Gastroesophageal sphincter (tissue), 4 donors: ENCODE data around the gene CORO1A. TPM values are rescaled to one million over a fixed set of nuclear protein-coding genes. Genes with fewer than 3 reads are reported as not detected.

Experiments used
- ATAC-seq: fragments of 150-250 bp; one replicate; pipeline ENCODE4 v1.9.1; 2016; ENCODE audit warnings: mild to moderate bottlenecking, moderate library complexity
- H3K27ac ChIP-seq, 4 donors: fragments of 200-600 bp; sonication (generic) in 3 of 4; 1 replicate in 3 of 4; 2 replicates in 1 of 4; pipeline ENCODE4 v1.5.1; 2016 to 2019
- H3K27me3 ChIP-seq: fragments of 200-600 bp; sonication (generic); one replicate; pipeline ENCODE4 v1.5.1; 2019
- H3K36me3 ChIP-seq, 2 donors: fragments of 200-600 bp; sonication (generic); one replicate each; pipeline ENCODE4 v1.5.1; 2019; ENCODE audit warnings: control low read depth in 1 of 2
- H3K4me1 ChIP-seq, 3 donors: fragments of 200-600 bp; sonication (generic); 1 replicate in 2 of 3; 2 replicates in 1 of 3; pipeline ENCODE4 v1.5.1; 2016 to 2019; ENCODE audit warnings: control low read depth in 2 of 3
- H3K4me3 ChIP-seq, 2 donors: fragments of 200-600 bp; sonication (generic); one replicate each; pipeline ENCODE4 v1.5.1; 2019; ENCODE audit warnings: mild to moderate bottlenecking in 1 of 2, moderate library complexity in 1 of 2
- H3K9me3 ChIP-seq, 3 donors: fragments of 200-600 bp; sonication (generic); one replicate each; pipeline ENCODE4 v1.5.1; 2017 to 2019; ENCODE audit warnings: control low read depth in 2 of 3
- EP300 ChIP-seq: sonication (generic); formaldehyde crosslinking; IDR thresholded peaks from one replicate; pipeline ENCODE4 v1.6.1; 2017; ENCODE audit warnings: antibody characterized with exemption, mild to moderate bottlenecking
- POLR2A ChIP-seq, 2 donors: fragments of 450-650 bp; IDR thresholded peaks; one replicate each; pipeline ENCODE4 v1.6.1; 2017; ENCODE audit warnings: antibody characterized with exemption in 2 of 2, mild to moderate bottlenecking in 2 of 2, moderate library complexity in 1 of 2
- POLR2AphosphoS5 ChIP-seq: sonication (generic); formaldehyde crosslinking; IDR thresholded peaks from one replicate; pipeline ENCODE4 v1.6.1; 2017; ENCODE audit warnings: antibody characterized with exemption
- WGBS, 2 donors: methylation state at CpG; one replicate each; pipeline ENCODE4 v1.1.5; 2018; ENCODE audit warnings: low coverage in 1 of 2; 5-methylcytosine and 5-hydroxymethylcytosine counted together
- total RNA-seq, 4 donors: library from RNA; depleted of rRNA; stranded (reverse); fragments of >200 nt; gene quantifications; one replicate each; pipeline ENCODE4 v1.1.0, GENCODE V29; 2016
- TF ChIP-seq, protein P1 (sequence below), 4 experiments: fragments of 200-600 bp in 2 of 4; fragments of 450-650 bp in 2 of 4; sonication (generic) in 1 of 4; IDR thresholded peaks; one replicate each; pipeline ENCODE4 v1.5.1; 2017 to 2019; ENCODE audit warnings: antibody characterized with exemption in 4 of 4, mild to moderate bottlenecking in 2 of 4, moderate library complexity in 2 of 4

The CORO1A gene
- total RNA-seq, 4 donors from 2014 or later: 8.6 to 32.0 (median 13.1) TPM

- 44 to 50% methylated on average over 1 of the region's 1 CpG for WGBS, 2 donors
- Histone ChIP-seq H3K4me3 (no peak overlapping the region), H3K4me1 (no peaks in the 10 kb centered on the region), H3K9me3 (peaks cover 0 to 14% (median 0%) of the 10 kb centered on the region in 3 donors), H3K27ac (no peak overlapping the region), H3K36me3 (no peaks in the 10 kb centered on the region), H3K27me3 (no peaks in the 10 kb centered on the region)
- TF ChIP-seq POLR2A (IDR thresholded peaks at IDR 0.05): no peak
- no peak for TF ChIP-seq EP300
- TF ChIP-seq POLR2AphosphoS5: no peak
- TF ChIP-seq, protein P1, sequence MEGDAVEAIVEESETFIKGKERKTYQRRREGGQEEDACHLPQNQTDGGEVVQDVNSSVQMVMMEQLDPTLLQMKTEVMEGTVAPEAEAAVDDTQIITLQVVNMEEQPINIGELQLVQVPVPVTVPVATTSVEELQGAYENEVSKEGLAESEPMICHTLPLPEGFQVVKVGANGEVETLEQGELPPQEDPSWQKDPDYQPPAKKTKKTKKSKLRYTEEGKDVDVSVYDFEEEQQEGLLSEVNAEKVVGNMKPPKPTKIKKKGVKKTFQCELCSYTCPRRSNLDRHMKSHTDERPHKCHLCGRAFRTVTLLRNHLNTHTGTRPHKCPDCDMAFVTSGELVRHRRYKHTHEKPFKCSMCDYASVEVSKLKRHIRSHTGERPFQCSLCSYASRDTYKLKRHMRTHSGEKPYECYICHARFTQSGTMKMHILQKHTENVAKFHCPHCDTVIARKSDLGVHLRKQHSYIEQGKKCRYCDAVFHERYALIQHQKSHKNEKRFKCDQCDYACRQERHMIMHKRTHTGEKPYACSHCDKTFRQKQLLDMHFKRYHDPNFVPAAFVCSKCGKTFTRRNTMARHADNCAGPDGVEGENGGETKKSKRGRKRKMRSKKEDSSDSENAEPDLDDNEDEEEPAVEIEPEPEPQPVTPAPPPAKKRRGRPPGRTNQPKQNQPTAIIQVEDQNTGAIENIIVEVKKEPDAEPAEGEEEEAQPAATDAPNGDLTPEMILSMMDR (IDR thresholded peaks at IDR 0.05): no peak
- ATAC-seq: no peak
Measured at GRCh38 chr16:30145657-30146056, 37.7 kb upstream of the CORO1A start.

DNA sequence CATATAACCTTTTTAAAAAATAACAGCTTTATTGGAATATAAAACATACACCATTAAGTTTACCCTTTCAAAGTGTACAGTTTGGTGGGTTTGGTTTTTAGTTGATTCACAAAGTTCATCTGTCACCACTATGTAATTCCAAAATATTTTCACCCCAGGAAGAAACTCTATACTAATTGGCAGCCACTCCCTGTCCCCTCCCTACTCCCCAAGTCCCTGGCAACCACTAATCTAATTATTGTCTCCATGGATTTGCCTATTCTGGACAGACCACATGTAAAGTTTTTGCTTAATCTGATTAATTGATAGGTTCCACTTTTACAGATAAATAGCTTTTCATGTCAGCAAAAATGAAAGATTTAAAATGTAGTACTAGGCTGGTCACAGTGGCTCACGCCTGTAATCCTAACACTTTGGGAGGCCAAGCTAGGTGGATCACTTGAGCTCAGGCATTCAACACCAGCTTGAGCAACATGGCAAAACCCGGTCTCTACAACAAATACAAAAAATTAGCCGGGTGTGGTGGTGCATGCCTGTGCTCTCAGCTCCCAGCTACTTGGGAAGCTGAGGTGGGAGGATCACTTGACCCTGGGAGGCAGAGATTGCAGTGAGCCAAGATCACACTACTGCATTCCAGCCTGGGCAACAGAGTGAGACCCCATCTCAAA is 35.4 kb upstream of the CORO1A start:
- WGBS, 2 donors: 80 to 100% methylated on average over 1 to 3 of the region's 3 CpGs
- H3K4me1 ChIP-seq: no peaks in the 10 kb centered on the region
- no peak for ATAC-seq
- TF ChIP-seq EP300: no peak
- TF ChIP-seq POLR2A (IDR thresholded peaks at IDR 0.05): no peak
- H3K27me3 ChIP-seq: no peaks in the 10 kb centered on the region
- H3K27ac ChIP-seq: no peak overlapping the region
- no peak overlapping the region for H3K4me3 ChIP-seq
- H3K36me3 ChIP-seq: no peaks in the 10 kb centered on the region
- H3K9me3 ChIP-seq: peaks cover 0 to 14% (median 0%) of the 10 kb centered on the region in 3 donors

GRCh38 chr16:30149250-30149930 is 34.0 kb upstream of the CORO1A start:
- no peaks in the 10 kb centered on the region for H3K4me1 ChIP-seq
- H3K9me3 ChIP-seq: peaks cover 0 to 14% (median 0%) of the 10 kb centered on the region in 3 donors
- no peak overlapping the region for H3K27ac ChIP-seq
- WGBS, 2 donors: 63 to 85% methylated on average over 5 of the region's 5 CpGs
- TF ChIP-seq EP300 (no peak), POLR2AphosphoS5 (no peak), POLR2A (IDR thresholded peaks at IDR 0.05) (no peak)
- TF ChIP-seq, protein P1 (IDR thresholded peaks at IDR 0.05): no peak
- no peak overlapping the region for H3K4me3 ChIP-seq
- no peak for ATAC-seq
- H3K36me3 ChIP-seq: no peaks in the 10 kb centered on the region
- H3K27me3 ChIP-seq: no peaks in the 10 kb centered on the region

- Histone ChIP-seq H3K9me3 (peaks cover 0 to 14% (median 0%) of the 10 kb centered on the region in 3 donors), H3K4me3 (no peak overlapping the region), H3K36me3 (no peaks in the 10 kb centered on the region), H3K4me1 (no peaks in the 10 kb centered on the region), H3K27me3 (no peaks in the 10 kb centered on the region), H3K27ac (no peak overlapping the region)
- ATAC-seq: no peak
- TF ChIP-seq POLR2A (IDR thresholded peaks at IDR 0.05) (no peak), POLR2AphosphoS5 (no peak)
- TF ChIP-seq, protein P1 (IDR thresholded peaks at IDR 0.05): no peak
- 81% methylated on average over 7 of the region's 7 CpGs; no CpG with 5 or more reads in 1 of the 2 donors for WGBS, 2 donors
Measured at GRCh38 chr16:30151091-30151490, 32.3 kb upstream of the CORO1A start.

- H3K27me3 ChIP-seq: no peaks in the 10 kb centered on the region
- H3K27ac ChIP-seq: no peak overlapping the region
- no peaks in the 10 kb centered on the region for H3K36me3 ChIP-seq
- H3K4me3 ChIP-seq: no peak overlapping the region
- H3K9me3 ChIP-seq: peaks cover 0 to 14% (median 0%) of the 10 kb centered on the region in 3 donors
- TF ChIP-seq POLR2AphosphoS5: no peak
- TF ChIP-seq, protein P1 (IDR thresholded peaks at IDR 0.05): no peak
- TF ChIP-seq EP300: no peak
- no peak for TF ChIP-seq POLR2A (IDR thresholded peaks at IDR 0.05)
- 92 to 100% methylated on average over 5 to 7 of the region's 9 CpGs for WGBS, 2 donors
- ATAC-seq: no peak
- H3K4me1 ChIP-seq: no peaks in the 10 kb centered on the region
Measured at GRCh38 chr16:30152517-30152916, 30.9 kb upstream of the CORO1A start.
